Measurements from ENCODE around the gene SLC23A2. TPM values are rescaled to one million over a fixed set of nuclear protein-coding genes. Genes with fewer than 3 reads are reported as not detected.

The SLC23A2 gene
- polyA plus RNA-seq, 3 donors: 3.3 to 28.4 (median 6.4) TPM

DNA sequence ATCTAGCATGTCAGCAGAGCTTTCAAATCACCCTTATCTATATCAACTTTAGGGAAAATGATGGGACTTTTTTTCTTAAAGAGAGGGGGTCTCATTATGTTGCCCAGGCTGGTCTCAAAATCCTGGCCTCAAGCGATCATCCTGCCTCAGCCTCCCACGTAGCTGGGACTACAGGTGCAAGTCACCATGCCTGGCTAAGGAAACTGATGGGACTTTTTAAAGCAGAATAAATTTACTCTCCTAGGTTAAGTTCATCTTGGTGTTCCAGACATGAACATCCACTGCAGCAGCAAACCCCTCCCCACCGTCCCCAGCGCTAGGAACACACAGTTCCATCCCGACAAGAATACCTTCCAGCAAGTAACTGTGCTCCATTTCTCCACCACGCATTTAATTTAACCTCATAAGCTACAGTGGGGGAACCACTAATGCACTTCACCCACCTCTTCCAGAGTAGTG, 64.9 kb downstream of the SLC23A2 start:
- TF ChIP-seq, protein P1, sequence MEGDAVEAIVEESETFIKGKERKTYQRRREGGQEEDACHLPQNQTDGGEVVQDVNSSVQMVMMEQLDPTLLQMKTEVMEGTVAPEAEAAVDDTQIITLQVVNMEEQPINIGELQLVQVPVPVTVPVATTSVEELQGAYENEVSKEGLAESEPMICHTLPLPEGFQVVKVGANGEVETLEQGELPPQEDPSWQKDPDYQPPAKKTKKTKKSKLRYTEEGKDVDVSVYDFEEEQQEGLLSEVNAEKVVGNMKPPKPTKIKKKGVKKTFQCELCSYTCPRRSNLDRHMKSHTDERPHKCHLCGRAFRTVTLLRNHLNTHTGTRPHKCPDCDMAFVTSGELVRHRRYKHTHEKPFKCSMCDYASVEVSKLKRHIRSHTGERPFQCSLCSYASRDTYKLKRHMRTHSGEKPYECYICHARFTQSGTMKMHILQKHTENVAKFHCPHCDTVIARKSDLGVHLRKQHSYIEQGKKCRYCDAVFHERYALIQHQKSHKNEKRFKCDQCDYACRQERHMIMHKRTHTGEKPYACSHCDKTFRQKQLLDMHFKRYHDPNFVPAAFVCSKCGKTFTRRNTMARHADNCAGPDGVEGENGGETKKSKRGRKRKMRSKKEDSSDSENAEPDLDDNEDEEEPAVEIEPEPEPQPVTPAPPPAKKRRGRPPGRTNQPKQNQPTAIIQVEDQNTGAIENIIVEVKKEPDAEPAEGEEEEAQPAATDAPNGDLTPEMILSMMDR (IDR thresholded peaks at IDR 0.05): no peak
- H3K27ac Mint-ChIP-seq: no peak overlapping the region
- no peak overlapping the region for H3K4me3 Mint-ChIP-seq
- H3K27me3 ChIP-seq (ENCODE audit: control insufficient read depth in 2 of 2, insufficient read depth in 2 of 2, low read length in 2 of 2): no peaks in the 10 kb centered on the region
- H3K36me3 ChIP-seq (replicated peaks in 1 of 2; ENCODE audit: control insufficient read depth in 1 of 2, insufficient read depth in 2 of 2, low read length in 2 of 2): peaks cover 14 to 44% of the 10 kb centered on the region in 2 donors
- DNase-seq: no peak
- H3K4me2 ChIP-seq (replicated peaks; ENCODE audit: extremely low read depth, low read length, poor library complexity, severe bottlenecking): no peak overlapping the region
- intact Hi-C loops (cut with micrococcal nuclease): no loop called here
- peaks cover 9% of the 10 kb centered on the region for H3K79me2 ChIP-seq (ENCODE audit: insufficient read depth, low read length)
- no peak overlapping the region for H3K9ac ChIP-seq (ENCODE audit: insufficient read depth, low read length, poor library complexity, severe bottlenecking)
- H3K36me3 Mint-ChIP-seq: peaks cover 32 to 48% of the 10 kb centered on the region in 2 donors
- no peak overlapping the region for H3K27ac ChIP-seq (ENCODE audit: low read depth in 1 of 2, low read length in 2 of 2)
- H3K27me3 Mint-ChIP-seq (ENCODE audit: low read depth in 3 of 3): no peaks in the 10 kb centered on the region
- H3K4me3 ChIP-seq (replicated peaks in 1 of 3; ENCODE audit: low read depth in 2 of 3, low read length in 3 of 3): no peak overlapping the region
- peaks cover 0 to 3% (median 0%) of the 10 kb centered on the region in 7 donors for H3K9me3 Mint-ChIP-seq
- WGBS (ENCODE audit: insufficient coverage): 96% methylated on average over 4 of the region's 6 CpGs
- peaks cover 76% of the 10 kb centered on the region for H4K20me1 ChIP-seq (ENCODE audit: insufficient read depth, low read length)
- H2AFZ ChIP-seq (ENCODE audit: insufficient read depth, low read depth, low read length, poor library complexity, severe bottlenecking): no peak overlapping the region
- H3K4me1 Mint-ChIP-seq: no peaks in the 10 kb centered on the region
- H3K9me3 ChIP-seq (replicated peaks in 1 of 2; ENCODE audit: control insufficient read depth in 1 of 2, insufficient read depth in 1 of 2, low read length in 2 of 2): no peaks in the 10 kb centered on the region
- H3K4me1 ChIP-seq (ENCODE audit: control insufficient read depth in 1 of 2, insufficient read depth in 2 of 2, low read length in 2 of 2): no peaks in the 10 kb centered on the region

DNA sequence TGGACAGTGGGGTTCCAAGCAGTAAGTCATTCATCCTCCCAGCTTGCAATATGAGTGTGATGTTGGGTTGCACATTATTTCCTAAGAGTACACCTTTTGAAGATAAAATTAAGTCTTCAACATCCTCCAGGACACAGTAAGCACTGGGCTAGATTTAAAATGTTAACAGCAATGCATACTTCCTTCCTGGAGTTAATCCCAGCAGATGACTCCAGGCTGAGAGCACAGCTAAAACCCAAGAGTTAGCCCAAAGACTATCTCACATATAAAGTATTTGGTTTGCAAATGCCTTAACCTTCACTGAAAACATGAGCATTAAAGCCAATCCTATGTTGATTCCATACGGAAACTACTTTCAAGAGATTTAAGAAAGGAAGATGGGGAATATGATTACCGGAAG, 69.2 kb downstream of the SLC23A2 start:
- Histone ChIP-seq H3K79me2 (ENCODE audit: insufficient read depth, low read length) (no peaks in the 10 kb centered on the region), H2AFZ (ENCODE audit: insufficient read depth, low read depth, low read length, poor library complexity, severe bottlenecking) (no peak overlapping the region), H4K20me1 (ENCODE audit: insufficient read depth, low read length) (peaks cover 62% of the 10 kb centered on the region), H3K9me3 (replicated peaks in 1 of 2; ENCODE audit: control insufficient read depth in 1 of 2, insufficient read depth in 1 of 2, low read length in 2 of 2) (no peaks in the 10 kb centered on the region), H3K9ac (ENCODE audit: insufficient read depth, low read length, poor library complexity, severe bottlenecking) (no peak overlapping the region), H3K27me3 (ENCODE audit: control insufficient read depth in 2 of 2, insufficient read depth in 2 of 2, low read length in 2 of 2) (no peaks in the 10 kb centered on the region), H3K4me1 (ENCODE audit: control insufficient read depth in 1 of 2, insufficient read depth in 2 of 2, low read length in 2 of 2) (peaks cover 0 to 9% of the 10 kb centered on the region in 2 donors), H3K4me2 (replicated peaks; ENCODE audit: extremely low read depth, low read length, poor library complexity, severe bottlenecking) (no peak overlapping the region), H3K27ac (ENCODE audit: low read depth in 1 of 2, low read length in 2 of 2) (no peak overlapping the region), H3K4me3 (replicated peaks in 1 of 3; ENCODE audit: low read depth in 2 of 3, low read length in 3 of 3) (no peak overlapping the region), H3K36me3 (replicated peaks in 1 of 2; ENCODE audit: control insufficient read depth in 1 of 2, insufficient read depth in 2 of 2, low read length in 2 of 2) (peaks cover 30 to 60% of the 10 kb centered on the region in 2 donors)
- no peak overlapping the region for H3K4me3 Mint-ChIP-seq
- WGBS (ENCODE audit: insufficient coverage): no CpG with 5 or more reads among the region's 2 CpGs
- H3K9me3 Mint-ChIP-seq: peaks cover 0 to 3% (median 0%) of the 10 kb centered on the region in 7 donors
- intact Hi-C loops (cut with micrococcal nuclease): no loop called here
- peaks cover 8% of the 10 kb centered on the region for H3K4me1 Mint-ChIP-seq
- TF ChIP-seq, protein P1 (IDR thresholded peaks at IDR 0.05): no peak
- no peak overlapping the region for H3K27ac Mint-ChIP-seq
- H3K36me3 Mint-ChIP-seq: peaks cover 52 to 62% of the 10 kb centered on the region in 2 donors
- DNase-seq: no peak
- H3K27me3 Mint-ChIP-seq (ENCODE audit: low read depth in 3 of 3): no peaks in the 10 kb centered on the region
